NCI-H748 treated with DMSO at 0.1 percent for 48 hours (cell line): ENCODE data around the gene PPP2R5B.

Experiments used
- DNase-seq: peaks from one replicate; lab custom pipeline; 2025; lab: John Stamatoyannopoulos, UW

Gene PPP2R5B

DNA sequence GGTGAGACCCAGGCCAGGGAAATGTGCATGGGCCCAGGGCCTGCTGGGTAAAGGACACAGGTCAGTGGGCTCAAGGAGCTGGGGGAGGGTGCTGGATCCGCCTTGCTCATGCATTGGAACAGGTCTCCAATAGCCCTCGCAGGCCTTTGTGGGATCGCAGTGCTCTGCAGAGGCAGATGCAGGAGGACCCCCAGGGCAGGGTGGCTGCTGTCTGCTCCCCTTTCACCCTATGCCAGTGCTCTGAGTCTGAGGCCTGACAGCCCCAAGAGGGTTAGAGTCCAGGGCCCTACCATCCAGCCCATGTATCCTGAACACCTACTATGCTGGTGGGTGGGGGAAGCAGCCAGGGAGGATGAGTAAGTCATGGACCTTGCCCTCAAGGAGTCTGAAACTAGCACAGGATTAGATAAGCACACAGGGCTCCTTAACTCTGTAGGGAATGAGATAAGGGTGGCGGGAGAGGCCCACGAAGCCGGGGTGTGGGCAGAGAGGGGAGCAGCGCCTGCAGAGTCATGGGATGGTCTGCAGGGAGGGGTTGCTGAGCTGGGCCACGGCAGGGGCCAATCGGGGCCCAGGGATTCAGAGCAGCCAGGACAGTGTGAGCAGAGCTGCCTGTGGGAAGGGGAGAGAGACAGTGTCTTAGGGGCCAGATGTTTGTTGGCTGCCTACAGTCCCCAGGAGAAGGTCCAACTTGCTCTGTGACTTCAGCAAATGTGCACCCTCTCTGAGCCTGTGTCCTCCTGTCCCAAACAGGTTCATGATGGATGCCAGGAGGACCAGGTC, 35.6 kb upstream of the PPP2R5B start:
- no peak for DNase-seq

DNA sequence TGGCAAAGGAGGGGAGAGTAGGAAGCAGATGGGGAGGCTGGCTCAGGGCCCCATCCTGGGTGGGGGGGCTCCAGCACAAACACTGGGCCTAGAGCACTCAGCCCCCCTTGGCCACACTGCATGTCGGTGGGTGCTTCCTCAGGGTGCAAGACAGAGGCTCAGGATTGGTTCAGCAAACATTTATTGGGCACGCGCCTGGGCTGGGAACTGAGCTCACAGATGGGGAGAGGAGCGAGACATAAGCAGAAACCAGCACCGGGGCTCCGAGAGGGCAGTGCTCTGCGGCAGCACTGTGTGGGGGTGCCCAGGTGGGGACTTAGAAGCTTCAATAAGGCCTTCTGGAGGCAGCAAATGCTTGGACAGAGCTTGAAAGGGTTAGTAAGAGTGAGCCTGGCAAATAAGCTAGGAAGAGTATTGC, 34.0 kb upstream of the PPP2R5B start:
- no peak for DNase-seq

GRCh38 chr11:64891215-64891848, 33.2 kb upstream of the PPP2R5B start:
- DNase-seq = no peak

DNA sequence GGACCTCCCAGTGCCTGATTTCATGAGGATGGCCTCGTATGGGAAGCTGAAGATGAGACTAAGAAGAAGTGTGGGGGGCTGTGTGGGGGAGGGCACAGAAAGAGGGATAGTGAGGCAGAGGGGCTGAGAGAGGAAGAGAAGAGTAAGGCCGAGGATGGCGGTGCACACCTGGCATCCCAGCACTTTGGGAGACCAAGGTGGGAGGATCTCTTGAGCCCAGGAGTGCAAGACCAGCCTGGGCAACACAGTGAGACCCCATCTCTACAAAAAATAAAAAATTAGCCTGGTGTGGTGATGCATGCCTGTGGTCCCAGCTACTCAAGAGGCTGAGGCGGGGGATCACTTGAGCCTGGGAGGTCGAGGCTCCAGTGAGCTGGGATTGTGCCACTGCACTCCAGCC, 32.6 kb upstream of the PPP2R5B start:
- DNase-seq = no peak

- DNase-seq = no peak
Measured at GRCh38 chr11:64892411-64892831, 32.1 kb upstream of the PPP2R5B start.

- DNase-seq = no peak
Measured at GRCh38 chr11:64892838-64893193, 31.7 kb upstream of the PPP2R5B start.

DNA sequence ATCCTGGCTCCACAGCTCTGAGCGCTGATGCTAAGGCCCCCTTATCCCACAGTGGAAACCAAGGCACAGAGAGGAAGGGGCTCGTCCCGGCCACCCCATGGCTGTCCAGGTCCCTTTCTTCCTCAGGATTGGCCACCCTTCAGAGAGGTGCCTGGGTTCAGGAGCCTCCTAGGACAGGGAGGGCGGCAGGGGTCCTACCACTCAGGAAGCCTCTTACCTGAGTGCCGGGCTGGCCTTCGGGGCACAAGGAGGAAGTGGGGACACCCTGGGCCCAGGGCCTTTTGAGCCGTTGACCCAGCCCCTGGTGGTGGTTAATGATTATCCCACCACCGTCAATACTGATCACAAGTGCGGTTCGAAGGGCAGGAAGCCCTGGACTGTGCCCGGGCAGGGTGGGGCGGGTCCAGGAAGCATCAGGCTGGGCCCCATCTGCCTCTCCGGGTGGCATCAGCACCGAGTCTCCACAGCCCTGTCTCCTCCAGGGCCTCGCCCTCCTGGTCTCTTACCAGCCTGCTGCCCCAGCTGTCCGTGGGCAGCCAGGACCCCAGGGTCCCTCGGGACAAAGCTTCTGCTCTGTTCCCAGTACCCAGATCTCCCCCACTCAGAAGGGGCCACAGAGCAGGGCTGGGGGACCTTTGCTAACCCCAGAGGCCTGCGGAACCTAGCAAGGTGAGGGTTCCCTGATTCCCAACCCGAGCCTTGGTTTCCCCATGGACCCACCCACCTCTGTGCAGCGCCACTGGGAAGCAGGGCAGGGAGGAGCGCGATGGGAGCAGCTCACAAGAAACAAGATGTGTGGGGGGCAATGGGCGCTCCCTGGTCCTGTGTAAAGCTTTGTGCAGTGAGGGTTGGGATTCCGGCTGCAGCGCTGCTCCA, 31.1 kb upstream of the PPP2R5B start:
- no peak for DNase-seq

GRCh38 chr11:64894070-64894811, 30.2 kb upstream of the PPP2R5B start:
- DNase-seq = peak; percentile 34

GRCh38 chr11:64894812-64895452, 29.6 kb upstream of the PPP2R5B start:
- no peak for DNase-seq

- no peak for DNase-seq
Measured at GRCh38 chr11:64896448-64897022, 28.0 kb upstream of the PPP2R5B start.

GRCh38 chr11:64897381-64898075, 27.0 kb upstream of the PPP2R5B start:
- DNase-seq = no peak

DNA sequence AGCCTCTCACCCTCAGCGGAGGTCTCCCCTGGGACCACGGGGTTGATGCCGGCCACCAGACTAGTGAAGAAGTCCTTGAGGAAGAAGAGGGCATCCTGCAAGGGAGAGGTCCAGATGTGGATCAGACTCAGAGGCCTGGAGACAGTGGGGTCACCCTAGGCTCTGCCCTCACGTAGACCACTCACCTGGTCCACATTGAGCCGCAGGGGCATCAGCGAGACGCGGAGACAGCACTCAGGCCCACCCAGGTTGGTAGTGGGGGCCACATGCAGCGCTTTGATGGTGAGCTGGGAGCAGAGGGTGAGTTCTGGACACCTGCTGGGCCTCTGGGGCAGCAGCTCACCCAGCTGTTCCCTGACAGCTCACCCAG, 26.4 kb upstream of the PPP2R5B start:
- no peak for DNase-seq

GRCh38 chr11:64898541-64898940, 25.9 kb upstream of the PPP2R5B start:
- DNase-seq = no peak

DNA sequence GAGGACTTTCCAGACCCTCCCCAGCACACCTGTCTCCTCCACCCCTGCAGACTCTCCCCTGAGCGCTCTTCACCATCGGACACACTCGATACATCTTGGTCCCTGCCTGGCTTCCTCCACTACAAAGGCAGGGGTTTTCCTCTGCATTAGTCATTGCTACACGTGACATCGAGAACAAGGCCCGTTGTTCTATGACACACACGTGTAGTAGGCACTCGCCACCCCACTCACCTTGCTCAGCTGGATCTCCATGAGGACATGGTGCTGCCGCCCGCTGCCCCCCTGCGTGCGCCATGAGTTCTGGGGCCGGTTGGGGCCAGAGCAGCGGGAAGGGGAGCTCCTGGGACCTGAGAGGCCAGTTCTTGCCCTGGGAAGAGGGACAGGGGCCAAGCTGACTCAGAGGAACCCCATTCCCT, 24.2 kb upstream of the PPP2R5B start:
- no peak for DNase-seq

DNA sequence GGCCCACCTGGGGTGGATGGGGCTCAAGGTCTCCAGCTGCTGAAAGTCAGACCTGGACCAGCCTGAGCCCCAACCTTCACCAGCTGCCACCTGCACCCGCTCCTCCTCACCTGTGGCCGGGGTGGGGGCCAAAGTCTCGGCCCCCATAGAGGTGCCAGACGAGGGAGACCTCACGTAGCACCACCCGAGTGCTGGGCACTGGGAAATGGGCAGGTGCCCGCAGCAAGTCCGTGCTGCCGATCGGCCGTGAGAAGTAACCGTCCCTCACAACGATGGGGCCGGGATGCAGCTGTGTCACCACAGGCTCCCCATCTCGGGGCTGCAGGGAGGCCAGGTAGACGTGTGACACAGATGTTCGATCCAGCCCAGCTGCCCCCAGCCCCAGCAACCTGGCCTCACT, 23.7 kb upstream of the PPP2R5B start:
- no peak for DNase-seq

DNA sequence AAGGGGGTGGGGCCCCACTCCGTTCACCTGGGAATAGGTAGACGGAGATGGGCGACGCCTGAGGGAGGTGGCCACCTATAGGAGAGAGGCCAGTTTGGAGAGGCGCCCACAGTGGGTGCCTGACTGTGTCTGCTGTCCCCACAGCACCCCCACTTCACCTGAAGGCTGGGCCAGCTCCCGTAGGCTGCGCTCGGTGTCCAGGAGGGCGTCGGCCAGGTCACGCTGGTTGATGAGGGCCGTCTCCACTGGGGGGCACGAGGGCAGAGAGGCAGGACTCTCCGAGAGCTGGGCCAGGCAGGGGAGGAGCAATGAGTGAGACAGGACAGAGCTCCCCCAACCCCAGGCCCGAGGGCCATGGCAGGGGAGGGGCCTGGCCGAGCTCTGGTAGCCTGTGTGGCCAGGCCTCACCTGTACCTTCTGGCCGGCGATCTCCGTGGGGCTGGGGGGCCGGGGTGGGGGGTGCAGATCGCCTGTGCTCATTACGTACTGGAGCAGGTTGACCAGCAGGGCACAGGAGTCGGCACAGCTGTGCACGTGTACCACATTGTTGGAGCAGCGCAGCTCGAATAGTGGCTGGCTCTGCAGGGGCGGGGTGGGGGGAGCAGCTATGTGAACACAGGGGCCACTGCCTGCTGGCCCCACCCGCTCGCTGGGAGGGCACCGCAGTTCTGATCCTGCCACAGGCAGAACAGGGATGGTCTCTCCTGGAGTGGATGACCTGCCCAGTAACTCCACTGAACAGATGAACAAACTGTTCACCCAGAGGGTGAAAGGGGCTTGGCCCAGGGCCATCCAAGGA, 22.2 kb upstream of the PPP2R5B start:
- DNase-seq = no peak

- no peak for DNase-seq
Measured at GRCh38 chr11:64903291-64903833, 21.1 kb upstream of the PPP2R5B start.

- no peak for DNase-seq
Measured at GRCh38 chr11:64905516-64906313, 18.8 kb upstream of the PPP2R5B start.

DNA sequence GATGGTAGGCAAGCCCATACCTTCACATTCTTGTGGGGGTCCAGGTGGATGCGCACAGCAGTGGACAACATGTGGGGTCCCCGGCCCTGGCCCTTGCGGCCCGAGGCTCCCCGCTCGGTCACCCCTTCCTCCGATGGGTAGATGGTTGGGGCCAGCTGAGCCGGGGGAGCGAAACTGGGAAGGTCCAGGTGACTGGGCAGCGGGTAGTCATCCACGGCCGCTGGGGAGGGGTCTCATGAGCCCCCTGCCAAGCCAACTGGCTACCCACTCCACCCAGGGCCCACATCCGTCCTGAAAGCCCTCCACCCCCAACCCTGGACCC, 18.2 kb upstream of the PPP2R5B start:
- no peak for DNase-seq
